T-helper 9 cell (primary cell): Measurements from ENCODE around the gene FRAS1.
"Not testable (repeated sequence)": the region's sequence is repeated elsewhere in the genome, so short reads cannot be mapped to it uniquely, and the experiment has no call there.

Experiments
- DNase-seq: peaks from one replicate; pipeline ENCODE4 v3.0.0-alpha.2; 2020

FRAS1 gene

DNA sequence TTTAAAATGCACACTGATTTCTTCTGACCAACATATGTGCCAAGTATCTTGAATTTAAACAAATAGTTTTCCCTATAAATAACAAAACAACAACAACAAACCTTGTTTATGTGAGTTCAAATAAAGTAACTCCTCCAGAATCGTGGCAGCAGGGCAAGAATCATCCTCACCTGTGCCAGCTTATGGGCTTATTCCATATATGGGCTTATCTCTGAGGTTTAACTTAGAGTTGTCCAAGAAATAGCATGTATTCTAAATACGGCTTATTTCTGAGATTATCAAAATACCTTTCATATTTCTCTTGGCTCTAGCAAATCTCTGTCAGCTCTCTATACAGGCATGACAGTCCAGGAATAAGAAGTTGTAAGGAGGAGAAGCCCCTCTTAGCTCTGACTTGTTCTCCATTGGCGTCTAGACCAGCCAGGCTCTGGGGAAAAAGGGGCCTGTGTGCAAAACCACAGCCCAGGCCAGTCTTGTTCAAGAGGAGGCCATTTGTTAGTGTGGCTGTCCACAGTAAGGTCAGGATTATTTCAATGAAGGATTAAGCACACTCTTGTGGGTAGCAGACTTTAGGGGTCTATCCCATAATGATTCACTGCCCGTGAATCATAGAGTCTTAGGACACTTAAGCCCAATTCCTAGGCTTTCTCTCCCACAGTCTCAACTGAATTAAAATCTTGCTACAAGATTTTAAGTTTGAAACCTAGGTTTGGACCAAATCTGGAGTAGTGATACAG, 63.2 kb downstream of the FRAS1 start:
- no peak for DNase-seq

DNA sequence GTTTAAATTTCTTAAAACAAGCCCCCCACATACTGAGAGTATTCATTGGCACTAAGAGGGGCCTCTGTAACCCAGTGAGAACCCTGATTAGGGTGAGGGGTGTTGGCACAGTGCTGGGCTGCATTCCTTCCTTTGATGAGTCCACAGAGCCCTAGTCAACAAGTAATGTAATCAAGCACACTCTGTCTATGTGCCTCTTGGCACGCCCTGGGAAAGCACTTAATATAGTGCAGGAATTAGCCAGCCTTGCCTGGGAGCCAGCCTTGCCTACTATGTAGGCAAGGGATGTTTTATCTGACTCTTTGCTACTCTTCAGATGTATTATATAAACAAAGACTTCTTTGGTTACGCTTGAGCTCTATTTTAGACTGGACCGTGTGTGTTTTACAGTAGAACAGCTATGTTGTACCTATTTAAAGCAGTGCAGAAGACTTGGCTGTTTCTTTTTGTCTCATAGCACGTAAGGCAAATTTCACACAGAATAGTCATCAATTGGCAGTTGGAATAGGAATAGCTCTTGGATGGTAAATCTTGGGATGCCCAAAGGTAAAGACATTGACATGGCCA, 64.3 kb downstream of the FRAS1 start:
- no peak for DNase-seq

GRCh38 chr4:78125834-78126331, 68.8 kb downstream of the FRAS1 start:
- not testable (repeated sequence) for DNase-seq

- no peak for DNase-seq
Measured at GRCh38 chr4:78129383-78130108, 72.4 kb downstream of the FRAS1 start.

- no peak for DNase-seq
Measured at GRCh38 chr4:78131403-78131802, 74.3 kb downstream of the FRAS1 start.

- DNase-seq = no peak
Measured at GRCh38 chr4:78136109-78137081, 79.3 kb downstream of the FRAS1 start.

DNA sequence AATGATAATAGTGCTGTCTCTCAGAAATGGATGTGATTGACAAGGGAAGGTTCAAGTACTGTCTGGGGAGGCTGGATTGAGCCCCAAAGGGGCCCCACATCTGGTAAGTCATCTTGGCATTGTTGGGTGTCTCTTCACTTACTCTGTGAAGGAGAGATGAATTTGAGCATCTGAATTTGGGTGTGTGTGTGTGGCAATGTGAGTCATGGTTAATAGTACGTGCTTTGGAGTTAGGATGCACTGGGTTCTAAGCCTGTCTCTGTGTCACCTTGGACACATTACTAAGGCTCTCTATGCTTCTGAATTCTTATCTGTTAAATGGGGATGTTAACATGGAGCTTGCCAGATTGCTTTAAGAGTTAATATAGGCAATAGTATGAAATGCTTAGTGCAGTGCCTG, 80.4 kb downstream of the FRAS1 start:
- DNase-seq = no peak

GRCh38 chr4:78138252-78138651, 81.1 kb downstream of the FRAS1 start:
- DNase-seq = no peak

- DNase-seq = no peak
Measured at GRCh38 chr4:78143634-78144033, 86.5 kb downstream of the FRAS1 start.

GRCh38 chr4:78145008-78145407, 87.9 kb downstream of the FRAS1 start:
- DNase-seq = no peak

DNA sequence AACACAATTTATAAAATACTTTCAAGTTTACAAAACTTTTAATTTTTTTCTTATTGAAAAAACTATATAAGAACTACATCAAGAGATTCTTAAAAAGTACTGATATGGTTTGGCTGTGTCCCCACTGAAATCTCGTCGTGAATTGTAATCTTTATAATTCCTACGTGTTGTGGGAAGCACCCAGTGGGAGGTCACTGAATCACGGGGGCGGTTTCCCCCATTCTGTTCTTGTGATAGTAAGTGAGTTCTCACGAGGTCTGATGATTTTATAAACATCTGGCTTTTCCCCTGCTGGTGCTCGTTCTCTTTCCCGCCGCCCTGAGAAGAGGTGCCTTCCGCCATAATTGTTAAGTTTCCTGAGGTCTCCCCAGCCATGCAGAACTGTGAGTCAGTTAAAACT, 88.5 kb downstream of the FRAS1 start:
- DNase-seq = no peak

DNA sequence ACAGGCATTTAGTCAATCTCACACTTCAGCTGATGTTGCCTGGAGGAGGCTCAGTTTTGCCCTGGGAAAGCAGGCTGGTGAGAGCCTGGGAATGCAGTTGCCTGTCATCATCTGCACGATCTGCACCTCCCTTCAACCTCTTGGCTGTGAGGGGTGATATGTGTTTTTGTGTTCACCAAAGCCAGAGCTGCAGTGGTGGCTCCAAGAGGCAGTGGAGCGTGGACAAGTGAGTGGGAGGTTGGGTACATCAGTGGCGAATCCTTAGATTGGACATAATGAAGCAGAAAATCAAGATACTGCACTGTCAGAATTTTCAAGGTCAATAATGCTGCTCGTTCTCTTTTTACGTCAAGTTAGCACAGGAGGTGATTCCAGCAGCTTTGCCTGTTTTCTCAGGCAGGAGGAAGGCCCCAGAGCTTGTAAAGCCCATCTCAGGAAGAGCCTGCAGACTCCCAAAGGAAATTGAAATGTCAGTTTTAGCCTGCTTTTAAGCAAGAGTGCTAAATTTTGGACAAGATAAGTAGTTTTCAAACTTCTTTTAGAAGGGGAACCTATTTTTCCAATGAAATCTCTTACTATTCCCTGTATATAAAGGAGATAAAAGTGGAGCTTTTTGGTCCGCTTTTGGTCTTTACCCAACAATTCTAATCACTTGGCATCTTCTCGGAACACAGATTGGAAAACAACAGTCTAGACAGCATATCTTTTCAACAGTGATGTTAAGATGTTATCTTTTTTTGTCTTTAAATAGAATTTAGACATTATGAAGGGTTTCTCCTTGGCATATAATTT, 92.8 kb downstream of the FRAS1 start:
- DNase-seq = no peak

DNA sequence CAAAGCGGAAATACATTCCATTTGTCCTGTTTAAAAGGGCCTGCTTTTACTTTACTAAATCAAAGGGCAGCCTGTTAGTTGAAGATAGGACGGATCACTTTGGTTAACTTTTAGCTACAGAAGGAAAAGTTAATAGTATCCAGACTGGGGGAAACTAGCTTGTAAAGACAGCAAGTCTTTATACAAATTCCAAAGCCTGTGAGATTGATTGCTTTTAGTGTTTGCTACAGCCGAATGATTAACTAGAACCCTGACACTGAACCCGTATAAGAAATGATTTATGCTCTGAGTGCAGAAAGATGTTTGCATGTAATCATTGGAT, 93.4 kb downstream of the FRAS1 start:
- no peak for DNase-seq

- DNase-seq = no peak
Measured at GRCh38 chr4:78152795-78153194, 95.7 kb downstream of the FRAS1 start.

DNA sequence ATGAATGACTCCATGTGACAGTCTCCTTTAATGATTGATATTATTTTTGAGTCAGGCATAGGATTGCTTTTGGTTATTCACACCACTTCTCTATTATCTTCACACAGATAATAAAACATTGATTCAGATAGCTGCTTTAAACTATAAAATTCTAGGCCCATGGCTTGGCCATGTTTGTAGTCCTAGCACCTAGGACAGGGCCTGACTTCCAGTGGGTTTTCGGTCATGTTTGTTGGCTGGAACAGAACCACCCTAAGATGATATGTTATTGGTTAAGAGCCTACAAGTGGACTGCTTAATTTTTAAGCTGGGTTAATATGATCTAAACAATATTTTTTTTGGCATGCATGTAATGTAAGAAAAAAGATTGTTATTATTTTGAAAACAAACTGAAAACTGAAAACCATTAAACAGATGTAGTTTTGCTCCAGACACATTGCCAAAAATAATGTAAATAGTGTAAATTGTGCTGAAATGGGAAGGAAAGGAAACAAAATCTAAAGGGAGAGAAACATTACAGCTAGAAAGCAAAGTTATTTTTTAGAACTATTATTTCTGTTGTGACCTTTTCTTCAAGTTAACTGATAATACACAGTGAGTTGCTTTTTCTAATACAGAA, 98.0 kb downstream of the FRAS1 start:
- DNase-seq = no peak

DNA sequence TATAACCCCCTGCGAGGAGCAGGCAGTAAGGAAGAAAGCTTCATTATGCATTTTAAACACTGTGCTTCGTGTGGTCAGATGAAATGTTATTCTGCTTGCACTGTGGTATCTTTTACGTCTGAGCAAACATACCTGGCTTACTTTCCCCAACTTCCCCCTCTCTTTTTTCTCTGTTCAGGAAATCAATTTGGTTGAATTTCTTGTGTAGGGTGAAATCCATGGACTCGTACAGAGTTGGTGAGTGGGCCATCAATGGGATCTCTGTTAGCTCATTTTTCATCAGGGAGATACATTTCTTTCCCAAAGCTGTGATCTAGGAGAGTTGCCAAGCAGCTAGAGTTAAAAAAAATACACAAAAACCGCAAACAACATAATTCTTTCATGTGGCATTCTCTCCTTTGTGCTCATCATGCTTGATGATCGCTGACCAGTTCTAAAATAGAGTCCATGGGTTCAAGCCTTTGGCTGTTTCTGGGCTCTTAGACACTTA, 98.5 kb downstream of the FRAS1 start:
- no peak for DNase-seq

DNA sequence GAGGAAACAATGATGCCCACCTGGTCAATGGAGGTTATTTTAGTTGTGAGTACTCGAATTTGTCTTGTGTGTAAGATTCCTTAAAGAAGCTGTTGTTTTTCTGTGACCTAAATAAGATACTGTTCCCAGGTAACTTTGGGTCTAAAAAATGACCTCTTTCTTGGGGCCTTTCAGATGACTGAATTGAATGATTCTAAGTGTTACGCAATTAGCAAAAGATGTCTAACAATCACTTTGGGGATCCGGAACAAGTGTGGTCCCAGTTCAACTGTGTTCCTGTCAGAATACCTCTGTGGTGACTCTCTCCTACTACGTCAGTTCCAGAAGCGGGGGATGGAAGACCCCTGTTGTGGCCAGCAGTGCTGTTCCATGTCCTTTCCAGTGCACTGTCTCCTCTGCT, 99.4 kb downstream of the FRAS1 start:
- DNase-seq = no peak

GRCh38 chr4:78162342-78162741, 105.2 kb downstream of the FRAS1 start:
- DNase-seq = no peak

DNA sequence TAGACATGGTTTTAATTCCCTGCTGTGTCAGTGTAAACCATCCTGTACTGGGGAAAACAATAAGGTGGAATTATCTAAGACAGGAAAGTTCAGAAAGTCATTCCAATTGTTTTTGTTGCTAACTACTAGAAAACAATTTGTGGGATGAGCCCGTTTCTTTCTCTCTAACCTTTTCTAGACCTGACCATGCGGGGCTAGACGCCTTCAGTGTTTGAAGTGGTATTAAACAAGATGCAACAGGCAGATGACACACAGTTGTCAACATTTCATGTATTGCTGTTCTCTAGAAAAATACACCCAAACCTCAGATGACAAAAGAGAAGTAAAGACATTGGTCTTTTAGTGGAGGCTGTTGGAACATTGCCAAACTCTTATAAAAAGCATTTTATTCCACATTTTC, 105.7 kb downstream of the FRAS1 start:
- DNase-seq = no peak

DNA sequence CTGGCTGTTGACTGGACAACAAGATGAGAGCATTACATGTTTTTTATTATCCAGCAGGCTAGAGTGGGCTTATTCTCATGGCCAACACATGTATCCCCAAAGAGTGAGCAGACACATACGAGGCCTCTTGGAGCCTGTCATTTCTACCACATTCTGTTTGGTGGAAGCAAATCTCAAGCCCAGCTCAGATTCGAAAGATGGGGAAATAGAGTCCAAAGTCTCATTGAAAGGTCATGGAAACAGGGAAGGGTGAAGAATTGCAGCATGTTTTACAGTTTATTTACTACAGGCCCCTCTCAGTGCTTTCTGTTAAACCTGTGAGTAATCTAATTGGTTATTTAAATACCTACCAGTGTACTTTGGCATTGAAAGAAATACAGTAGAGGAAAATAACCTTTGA, 108.6 kb downstream of the FRAS1 start:
- DNase-seq = no peak

- DNase-seq = no peak
Measured at GRCh38 chr4:78166622-78167021, 109.5 kb downstream of the FRAS1 start.
